C4-2B (cell line): ENCODE measurements around the gene DCLK3.

Source experiments
- ZFX ChIP-seq: fragments of 450-650 bp; IDR thresholded peaks from 2 replicates; pipeline ENCODE4 v1.6.1; 2017
- TF ChIP-seq, protein P1 (sequence below): fragments of 450-650 bp; conservative IDR thresholded peaks from 2 replicates; pipeline ENCODE4 v1.5.1; 2017; ENCODE audit warnings: mild to moderate bottlenecking

DNA sequence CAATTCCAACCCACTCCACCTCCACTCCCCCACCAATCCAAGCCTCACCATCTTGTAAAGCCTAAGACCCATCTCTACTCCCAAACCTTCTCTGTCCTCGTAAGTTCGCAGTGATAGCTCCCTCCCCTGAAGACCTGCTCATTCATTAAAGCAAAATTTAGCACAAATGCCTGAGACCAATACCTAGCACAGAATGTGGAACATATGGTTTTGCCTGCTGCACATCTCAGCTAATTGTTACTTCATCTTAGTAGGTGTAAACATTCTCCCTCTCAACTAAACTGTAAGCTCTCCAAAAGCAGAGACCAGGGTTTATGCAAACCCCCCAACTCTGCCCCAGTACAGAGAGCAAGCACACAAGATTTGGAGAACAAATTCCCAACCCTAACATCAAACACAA lies 20.5 kb downstream of the DCLK3 start:
- TF ChIP-seq, protein P1, sequence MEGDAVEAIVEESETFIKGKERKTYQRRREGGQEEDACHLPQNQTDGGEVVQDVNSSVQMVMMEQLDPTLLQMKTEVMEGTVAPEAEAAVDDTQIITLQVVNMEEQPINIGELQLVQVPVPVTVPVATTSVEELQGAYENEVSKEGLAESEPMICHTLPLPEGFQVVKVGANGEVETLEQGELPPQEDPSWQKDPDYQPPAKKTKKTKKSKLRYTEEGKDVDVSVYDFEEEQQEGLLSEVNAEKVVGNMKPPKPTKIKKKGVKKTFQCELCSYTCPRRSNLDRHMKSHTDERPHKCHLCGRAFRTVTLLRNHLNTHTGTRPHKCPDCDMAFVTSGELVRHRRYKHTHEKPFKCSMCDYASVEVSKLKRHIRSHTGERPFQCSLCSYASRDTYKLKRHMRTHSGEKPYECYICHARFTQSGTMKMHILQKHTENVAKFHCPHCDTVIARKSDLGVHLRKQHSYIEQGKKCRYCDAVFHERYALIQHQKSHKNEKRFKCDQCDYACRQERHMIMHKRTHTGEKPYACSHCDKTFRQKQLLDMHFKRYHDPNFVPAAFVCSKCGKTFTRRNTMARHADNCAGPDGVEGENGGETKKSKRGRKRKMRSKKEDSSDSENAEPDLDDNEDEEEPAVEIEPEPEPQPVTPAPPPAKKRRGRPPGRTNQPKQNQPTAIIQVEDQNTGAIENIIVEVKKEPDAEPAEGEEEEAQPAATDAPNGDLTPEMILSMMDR: no peak
- no peak for TF ChIP-seq ZFX
